ENCODE results near the gene SLC39A3.
A peak's percentile ranks its signal among the peaks of the same experiment; 100 is the strongest.

Gene SLC39A3, protein sequence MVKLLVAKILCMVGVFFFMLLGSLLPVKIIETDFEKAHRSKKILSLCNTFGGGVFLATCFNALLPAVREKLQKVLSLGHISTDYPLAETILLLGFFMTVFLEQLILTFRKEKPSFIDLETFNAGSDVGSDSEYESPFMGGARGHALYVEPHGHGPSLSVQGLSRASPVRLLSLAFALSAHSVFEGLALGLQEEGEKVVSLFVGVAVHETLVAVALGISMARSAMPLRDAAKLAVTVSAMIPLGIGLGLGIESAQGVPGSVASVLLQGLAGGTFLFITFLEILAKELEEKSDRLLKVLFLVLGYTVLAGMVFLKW

DNA sequence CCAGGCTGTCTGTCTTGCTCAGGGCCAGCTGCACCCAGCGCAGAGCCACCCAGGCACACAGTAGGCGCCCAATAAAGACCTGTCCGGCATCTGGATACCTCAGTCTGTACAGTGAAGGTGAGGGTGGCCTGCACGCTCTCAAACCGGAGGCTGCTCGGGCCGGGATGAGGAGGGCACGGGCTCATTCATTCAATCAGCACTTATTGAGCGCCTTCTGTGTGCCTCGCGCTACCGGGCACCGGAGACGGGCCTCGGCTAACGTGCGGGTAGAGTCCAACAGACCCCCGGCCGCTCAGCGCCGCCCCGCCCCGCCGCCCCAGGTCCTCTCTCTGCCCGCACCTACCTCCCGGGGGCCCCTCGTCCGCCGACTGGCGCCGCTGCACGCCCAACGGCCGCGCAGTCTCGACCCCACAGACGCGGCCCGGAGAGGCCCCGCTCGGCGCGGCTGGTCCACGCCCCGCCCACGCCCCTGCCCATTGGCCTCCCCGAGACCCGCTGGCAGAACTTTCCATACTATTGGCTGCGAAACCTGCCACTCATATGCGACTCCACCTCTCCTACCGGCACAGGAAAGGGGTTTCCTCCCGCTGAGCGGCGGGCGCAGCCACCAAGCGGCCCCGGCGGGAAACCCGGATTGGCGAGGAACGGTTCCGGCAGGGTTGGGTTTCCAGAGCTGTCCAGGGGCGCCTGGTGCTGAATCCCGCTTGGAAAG lies at the start of gene SLC39A3:
TSS of gene SLC39A3 (minus strand) at position 416 of the 712 bp plus-strand sequence. CDS start 2,760 bp downstream, outside the sequence.
- Histone ChIP-seq H3K4me3 (ENCODE audit: low read depth, low read length) (peak within 1 kb of the TSS; percentile 82), H3K9ac (ENCODE audit: low read depth, low read length) (0 out of 2 replicates have a peak within 1 kb of the TSS, but pooled peaks have one; percentile 5), H3K27ac (ENCODE audit: low read depth, low read length) (no peak within 1 kb of the TSS)

GRCh38 chr19:2788237-2788636 lies 48.4 kb upstream of the SLC39A3 start:
- Histone ChIP-seq H3K9ac (ENCODE audit: low read depth, low read length) (no peak overlapping the region), H3K9me3 (ENCODE audit: control insufficient read depth, insufficient read depth, low read length) (no peaks in the 10 kb centered on the region), H3K4me3 (ENCODE audit: low read depth, low read length) (no peak overlapping the region), H3K27me3 (ENCODE audit: control insufficient read depth, insufficient read depth, low read length) (no peaks in the 10 kb centered on the region), H3K36me3 (ENCODE audit: control insufficient read depth, insufficient read depth, low read length) (peaks cover 47% of the 10 kb centered on the region), H3K27ac (ENCODE audit: low read depth, low read length) (no peak overlapping the region), H3K4me1 (ENCODE audit: control insufficient read depth, insufficient read depth, low read length) (no peaks in the 10 kb centered on the region)

More for the DNA sequence above, at the start of gene SLC39A3:
- Histone ChIP-seq H3K36me3 (ENCODE audit: control insufficient read depth, insufficient read depth, low read length) (peaks cover 22% of the 10 kb centered on the region), H3K9me3 (ENCODE audit: control insufficient read depth, insufficient read depth, low read length) (no peaks in the 10 kb centered on the region), H3K27me3 (ENCODE audit: control insufficient read depth, insufficient read depth, low read length) (no peaks in the 10 kb centered on the region), H3K4me1 (ENCODE audit: control insufficient read depth, insufficient read depth, low read length) (no peaks in the 10 kb centered on the region)

- peaks cover 35% of the 10 kb centered on the region for H3K36me3 ChIP-seq (ENCODE audit: control insufficient read depth, insufficient read depth, low read length)
- H3K9ac ChIP-seq (ENCODE audit: low read depth, low read length), result no peak overlapping the region
- H3K27ac ChIP-seq (ENCODE audit: low read depth, low read length), result no peak overlapping the region
- no peaks in the 10 kb centered on the region for H3K9me3 ChIP-seq (ENCODE audit: control insufficient read depth, insufficient read depth, low read length)
- no peaks in the 10 kb centered on the region for H3K4me1 ChIP-seq (ENCODE audit: control insufficient read depth, insufficient read depth, low read length)
- H3K4me3 ChIP-seq (ENCODE audit: low read depth, low read length), result no peak overlapping the region
- H3K27me3 ChIP-seq (ENCODE audit: control insufficient read depth, insufficient read depth, low read length), result no peaks in the 10 kb centered on the region
These were observed 47.3 kb upstream of the SLC39A3 start for GRCh38 chr19:2787115-2787514.

GRCh38 chr19:2785244-2785997 lies 45.6 kb upstream of the SLC39A3 start, which contains the start of gene THOP1:
THOP1 (plus strand) TSS chr19:2785503; CDS start chr19:2785663, 160 bp downstream.
- peaks cover 18% of the 10 kb centered on the region for H3K36me3 ChIP-seq (ENCODE audit: control insufficient read depth, insufficient read depth, low read length)
- H3K9me3 ChIP-seq (ENCODE audit: control insufficient read depth, insufficient read depth, low read length), result no peaks in the 10 kb centered on the region
- no peaks in the 10 kb centered on the region for H3K27me3 ChIP-seq (ENCODE audit: control insufficient read depth, insufficient read depth, low read length)
- peak within 1 kb of the TSS; percentile 94 for H3K4me3 ChIP-seq (ENCODE audit: low read depth, low read length)
- H3K9ac ChIP-seq (ENCODE audit: low read depth, low read length), result peak within 1 kb of the TSS; percentile 63
- no peaks in the 10 kb centered on the region for H3K4me1 ChIP-seq (ENCODE audit: control insufficient read depth, insufficient read depth, low read length)
- H3K27ac ChIP-seq (ENCODE audit: low read depth, low read length), result peak within 1 kb of the TSS; percentile 70

DNA sequence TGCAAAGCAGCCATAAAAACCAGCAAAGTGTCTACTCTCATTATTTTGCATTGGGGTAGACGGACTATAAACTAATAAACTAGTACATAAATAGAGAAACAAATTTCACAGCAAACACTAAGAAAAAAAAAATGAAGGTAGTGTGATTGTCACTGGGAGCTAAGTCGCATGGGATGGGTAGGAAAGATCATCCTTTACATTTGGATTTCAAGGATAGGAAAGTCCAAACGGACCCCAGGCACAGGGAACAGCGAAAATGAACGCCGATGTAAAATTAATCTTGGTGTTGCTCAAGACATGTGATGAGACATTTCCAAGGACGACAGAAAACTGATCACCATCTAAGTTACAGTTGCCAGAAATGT lies 43.9 kb upstream of the SLC39A3 start:
- Histone ChIP-seq H3K27ac (ENCODE audit: low read depth, low read length) (no peak overlapping the region), H3K4me1 (ENCODE audit: control insufficient read depth, insufficient read depth, low read length) (no peaks in the 10 kb centered on the region), H3K9ac (ENCODE audit: low read depth, low read length) (0 out of 2 replicates have a peak overlapping the region, but pooled peaks have one; percentile 21)

GRCh38 chr19:2782936-2783780 lies 43.3 kb upstream of the SLC39A3 start, which contains the start of gene SGTA:
SGTA (minus strand) TSS chr19:2783273; CDS start chr19:2769068, 14,205 bp downstream.
- H3K4me1 ChIP-seq (ENCODE audit: control insufficient read depth, insufficient read depth, low read length), result no peaks in the 10 kb centered on the region
- peak within 1 kb of the TSS; percentile 96 for H3K4me3 ChIP-seq (ENCODE audit: low read depth, low read length)
- peak within 1 kb of the TSS; percentile 83 for H3K9ac ChIP-seq (ENCODE audit: low read depth, low read length)
- peak within 1 kb of the TSS; percentile 73 for H3K27ac ChIP-seq (ENCODE audit: low read depth, low read length)
- no peaks in the 10 kb centered on the region for H3K9me3 ChIP-seq (ENCODE audit: control insufficient read depth, insufficient read depth, low read length)
- no peaks in the 10 kb centered on the region for H3K27me3 ChIP-seq (ENCODE audit: control insufficient read depth, insufficient read depth, low read length)
- peaks cover 16% of the 10 kb centered on the region for H3K36me3 ChIP-seq (ENCODE audit: control insufficient read depth, insufficient read depth, low read length)

More for the DNA sequence above, 43.9 kb upstream of the SLC39A3 start:
- Histone ChIP-seq H3K4me3 (ENCODE audit: low read depth, low read length) (peak overlapping the region; percentile 38; the same call in 1 of the 2 replicates), H3K36me3 (ENCODE audit: control insufficient read depth, insufficient read depth, low read length) (peaks cover 17% of the 10 kb centered on the region), H3K9me3 (ENCODE audit: control insufficient read depth, insufficient read depth, low read length) (no peaks in the 10 kb centered on the region), H3K27me3 (ENCODE audit: control insufficient read depth, insufficient read depth, low read length) (no peaks in the 10 kb centered on the region)

GRCh38 chr19:2782329-2782935 lies 42.6 kb upstream of the SLC39A3 start:
- H3K27me3 ChIP-seq (ENCODE audit: control insufficient read depth, insufficient read depth, low read length), result no peaks in the 10 kb centered on the region
- H3K9me3 ChIP-seq (ENCODE audit: control insufficient read depth, insufficient read depth, low read length), result no peaks in the 10 kb centered on the region
- peaks cover 12% of the 10 kb centered on the region for H3K36me3 ChIP-seq (ENCODE audit: control insufficient read depth, insufficient read depth, low read length)
- peak overlapping the region; percentile 83 for H3K9ac ChIP-seq (ENCODE audit: low read depth, low read length)
- H3K4me3 ChIP-seq (ENCODE audit: low read depth, low read length), result peak overlapping the region; percentile 96
- H3K4me1 ChIP-seq (ENCODE audit: control insufficient read depth, insufficient read depth, low read length), result no peaks in the 10 kb centered on the region
- H3K27ac ChIP-seq (ENCODE audit: low read depth, low read length), result peak overlapping the region; percentile 73

GRCh38 chr19:2780284-2780683 lies 40.5 kb upstream of the SLC39A3 start:
- no peak overlapping the region for H3K4me3 ChIP-seq (ENCODE audit: low read depth, low read length)

GRCh38 chr19:2779121-2779740 lies 39.4 kb upstream of the SLC39A3 start:
- Histone ChIP-seq H3K27me3 (ENCODE audit: control insufficient read depth, insufficient read depth, low read length) (no peaks in the 10 kb centered on the region), H3K36me3 (ENCODE audit: control insufficient read depth, insufficient read depth, low read length) (peaks cover 11% of the 10 kb centered on the region), H3K4me3 (ENCODE audit: low read depth, low read length) (no peak overlapping the region), H3K9me3 (ENCODE audit: control insufficient read depth, insufficient read depth, low read length) (no peaks in the 10 kb centered on the region), H3K9ac (ENCODE audit: low read depth, low read length) (no peak overlapping the region), H3K27ac (ENCODE audit: low read depth, low read length) (no peak overlapping the region), H3K4me1 (ENCODE audit: control insufficient read depth, insufficient read depth, low read length) (no peaks in the 10 kb centered on the region)

More at GRCh38 chr19:2780284-2780683, 40.5 kb upstream of the SLC39A3 start:
- Histone ChIP-seq H3K36me3 (ENCODE audit: control insufficient read depth, insufficient read depth, low read length) (peaks cover 11% of the 10 kb centered on the region), H3K27me3 (ENCODE audit: control insufficient read depth, insufficient read depth, low read length) (no peaks in the 10 kb centered on the region), H3K27ac (ENCODE audit: low read depth, low read length) (no peak overlapping the region), H3K9me3 (ENCODE audit: control insufficient read depth, insufficient read depth, low read length) (no peaks in the 10 kb centered on the region), H3K4me1 (ENCODE audit: control insufficient read depth, insufficient read depth, low read length) (no peaks in the 10 kb centered on the region), H3K9ac (ENCODE audit: low read depth, low read length) (no peak overlapping the region)
